ENCODE results near the gene ADAMTS16. TPM values are rescaled to one million over a fixed set of nuclear protein-coding genes. Genes with fewer than 3 reads are reported as not detected.

The ADAMTS16 gene
- total RNA-seq, 1 experiment from 2014 or later, result 0.28 TPM

DNA sequence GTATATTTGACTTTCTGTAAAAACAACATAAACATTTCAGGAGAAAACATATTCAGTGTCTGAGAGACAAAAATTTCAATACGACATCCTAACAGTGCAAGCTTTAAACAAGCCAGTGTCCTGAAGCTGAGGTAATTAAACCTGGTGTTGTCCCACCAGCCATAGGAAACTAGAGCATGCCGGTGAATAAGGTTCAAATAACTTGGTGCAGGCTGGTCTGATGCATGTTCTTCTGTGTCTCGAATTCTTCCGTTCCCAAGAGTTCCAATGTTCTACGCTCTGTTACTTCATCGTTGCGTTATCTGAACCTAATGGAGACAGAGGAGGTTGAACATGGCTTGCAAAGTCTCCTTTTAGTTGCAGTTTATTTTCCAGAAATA is 48.9 kb downstream of the ADAMTS16 start:
- ChIA-PET CTCF (no interaction called here), POLR2A (ENCODE audit: low non-redundant PET) (interaction anchor here (0.7 kb wide), 1 partner anchor 70 kb away, joined by 4 read pairs; no protein-coding TSS in a partner anchor)
- peaks cover 58% of the 10 kb centered on the region for H3K27me3 ChIP-seq (replicated peaks; ENCODE audit: insufficient read depth, low read depth, low read length, poor library complexity)
- no peak for DNase-seq (ENCODE audit: low spot score)
- no peak overlapping the region for H3K4me3 ChIP-seq (ENCODE audit: low read depth, low read length, poor library complexity, severe bottlenecking)
- TF ChIP-seq EZH2 (IDR thresholded peaks at IDR 0.05; ENCODE audit: borderline replicate concordance, low read depth, low read length, poor library complexity, severe bottlenecking), result no peak
- no peak for TF ChIP-seq CTCF (conservative IDR thresholded peaks at IDR 0.05; ENCODE audit: low read depth, low read length)
- BruUV-seq (replicated peaks), result no TSS peak
- no peak overlapping the region for H3K27ac ChIP-seq (ENCODE audit: low read depth, low read length, poor library complexity, severe bottlenecking)
- peaks cover 26% of the 10 kb centered on the region for H3K4me1 ChIP-seq (ENCODE audit: insufficient read depth, low read length, poor library complexity, severe bottlenecking)
- H3K36me3 ChIP-seq (ENCODE audit: insufficient read depth, low read length, poor library complexity, severe bottlenecking), result no peaks in the 10 kb centered on the region
- H3K9me3 ChIP-seq (ENCODE audit: low read depth, low read length, poor library complexity, severe bottlenecking), result no peaks in the 10 kb centered on the region
- intact Hi-C loops (cut with micrococcal nuclease; ENCODE audit: unreplicated experiment), result no loop called here

DNA sequence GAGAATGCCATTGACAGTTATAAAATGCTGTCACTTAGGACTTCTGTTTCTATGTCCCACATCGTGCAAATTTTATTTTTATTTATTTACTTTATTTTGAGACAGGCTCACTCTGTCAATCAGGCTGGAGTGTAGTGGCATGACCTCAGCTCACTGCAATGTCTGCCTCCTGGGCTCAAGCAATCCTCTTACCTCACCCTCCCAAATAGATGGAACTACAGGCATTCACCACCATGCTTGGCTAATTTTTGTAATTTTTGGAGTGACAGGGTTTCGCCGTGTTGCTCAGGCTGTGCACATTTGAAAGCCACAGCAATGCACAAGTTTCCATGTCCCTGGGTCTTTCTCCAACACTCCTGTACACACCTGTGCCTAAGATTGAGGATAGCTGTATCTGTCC is 51.8 kb downstream of the ADAMTS16 start:
- H3K4me3 ChIP-seq (ENCODE audit: low read depth, low read length, poor library complexity, severe bottlenecking), result no peak overlapping the region
- TF ChIP-seq CTCF (conservative IDR thresholded peaks at IDR 0.05; ENCODE audit: low read depth, low read length) (no peak), EZH2 (IDR thresholded peaks at IDR 0.05; ENCODE audit: borderline replicate concordance, low read depth, low read length, poor library complexity, severe bottlenecking) (no peak)
- BruUV-seq (replicated peaks), result no TSS peak
- no peak overlapping the region for H3K27ac ChIP-seq (ENCODE audit: low read depth, low read length, poor library complexity, severe bottlenecking)
- H3K36me3 ChIP-seq (ENCODE audit: insufficient read depth, low read length, poor library complexity, severe bottlenecking), result no peaks in the 10 kb centered on the region
- intact Hi-C loops (cut with micrococcal nuclease; ENCODE audit: unreplicated experiment), result loop anchor here (2.0 to 5.0 kb wide), 3 partner anchors 47 to 149 kb away; no protein-coding TSS in a partner anchor
- POLR2A ChIA-PET (ENCODE audit: low non-redundant PET), result no interaction called here
- peak; percentile 17 for DNase-seq (ENCODE audit: low spot score)
- no peaks in the 10 kb centered on the region for H3K9me3 ChIP-seq (ENCODE audit: low read depth, low read length, poor library complexity, severe bottlenecking)
- H3K27me3 ChIP-seq (replicated peaks; ENCODE audit: insufficient read depth, low read depth, low read length, poor library complexity), result peaks cover 54% of the 10 kb centered on the region
- CTCF ChIA-PET, result no interaction called here
- peaks cover 26% of the 10 kb centered on the region for H3K4me1 ChIP-seq (ENCODE audit: insufficient read depth, low read length, poor library complexity, severe bottlenecking)

GRCh38 chr5:5192681-5193080 is 52.6 kb downstream of the ADAMTS16 start:
- peak; percentile 95 for DNase-seq (ENCODE audit: low spot score)
- no peak for TF ChIP-seq CTCF (conservative IDR thresholded peaks at IDR 0.05; ENCODE audit: low read depth, low read length)
- no peak for TF ChIP-seq EZH2 (IDR thresholded peaks at IDR 0.05; ENCODE audit: borderline replicate concordance, low read depth, low read length, poor library complexity, severe bottlenecking)
- Histone ChIP-seq H3K4me3 (ENCODE audit: low read depth, low read length, poor library complexity, severe bottlenecking) (no peak overlapping the region), H3K9me3 (ENCODE audit: low read depth, low read length, poor library complexity, severe bottlenecking) (no peaks in the 10 kb centered on the region), H3K27me3 (replicated peaks; ENCODE audit: insufficient read depth, low read depth, low read length, poor library complexity) (peaks cover 47% of the 10 kb centered on the region), H3K4me1 (ENCODE audit: insufficient read depth, low read length, poor library complexity, severe bottlenecking) (peaks cover 26% of the 10 kb centered on the region), H3K27ac (ENCODE audit: low read depth, low read length, poor library complexity, severe bottlenecking) (no peak overlapping the region), H3K36me3 (ENCODE audit: insufficient read depth, low read length, poor library complexity, severe bottlenecking) (no peaks in the 10 kb centered on the region)
- ChIA-PET CTCF (no interaction called here), POLR2A (ENCODE audit: low non-redundant PET) (interaction anchor here (0.8 kb wide), 1 partner anchor 211 kb away, joined by 3 read pairs; no protein-coding TSS in a partner anchor)
- intact Hi-C loops (cut with micrococcal nuclease; ENCODE audit: unreplicated experiment), result loop anchor here (2.0 to 5.0 kb wide), 3 partner anchors 46 to 148 kb away; no protein-coding TSS in a partner anchor
- BruUV-seq (replicated peaks), result no TSS peak
